B cell (primary cell): ENCODE data around the gene PPP1R12A. TPM values are rescaled to one million over a fixed set of nuclear protein-coding genes. Genes with fewer than 3 reads are reported as not detected.
A peak's percentile ranks its signal among the peaks of the same experiment; 100 is the strongest.

Experiments used
- ATAC-seq: fragments of 200-7000 bp; cut with Tn5 transposase; one replicate; pipeline ENCODE4 v1.10.0; 2021; ENCODE audit warnings: low read depth, mild to moderate bottlenecking, moderate number of reproducible peaks, moderate library complexity
- CTCF ChIA-PET: fragments of 350-600 bp; sonication (Branson Sonifier 250); formaldehyde crosslinking; loops from one replicate; lab custom pipeline; 2021; ENCODE audit warnings: antibody characterized with exemption, inconsistent platforms; lab: Charles Lee
- POLR2A ChIA-PET: fragments of 350-600 bp; sonication (Branson Sonifier 250); formaldehyde crosslinking; loops from one replicate; lab custom pipeline; 2021; ENCODE audit warnings: antibody characterized with exemption; lab: Charles Lee
- DNase-seq: peaks from one replicate; pipeline ENCODE4 v3.0.0; 2013
- H2AFZ ChIP-seq: 2 replicates; pipeline ENCODE4 v1.6.1; 2012; ENCODE audit warnings: mild to moderate bottlenecking, low read depth, low read length; ENCODE audit not compliant: insufficient read depth, poor library complexity, severe bottlenecking
- H3K27ac ChIP-seq, 2 donors: 1 replicate in 1 of 2; 2 replicates in 1 of 2; pipeline ENCODE4 v1.5.1; 2012 to 2013; ENCODE audit warnings: low read length in 2 of 2, mild to moderate bottlenecking in 2 of 2, moderate library complexity in 1 of 2
- H3K27me3 ChIP-seq, 4 experiments: fragments of 200-600 bp in 1 of 4; sonication (generic) in 1 of 4; replicated peaks in 1 of 4; 1 replicate in 2 of 4; 2 replicates in 2 of 4; pipeline versions ENCODE4 v1.6.1 to v1.7.0; 2013 to 2016; ENCODE audit warnings: low read length in 3 of 4, mild to moderate bottlenecking in 2 of 4, mixed read lengths in 1 of 4, moderate library complexity in 1 of 4; ENCODE audit not compliant: insufficient read depth in 4 of 4, control insufficient read depth in 3 of 4; ENCODE audit errors: control extremely low read depth in 1 of 4
- H3K36me3 ChIP-seq, 2 experiments: replicated peaks in 1 of 2; 1 replicate in 1 of 2; 2 replicates in 1 of 2; pipeline versions ENCODE4 v1.6.1 to v1.7.1; 2013; ENCODE audit warnings: low read length in 1 of 2; ENCODE audit not compliant: insufficient read depth in 2 of 2, control insufficient read depth in 1 of 2; ENCODE audit errors: control extremely low read depth in 1 of 2, extremely low read depth in 1 of 2
- H3K4me1 ChIP-seq, 2 donors: fragments of 200-600 bp in 1 of 2; sonication (generic) in 1 of 2; 1 replicate in 1 of 2; 2 replicates in 1 of 2; pipeline versions ENCODE4 v1.5.1 to v1.6.1; 2013 to 2017; ENCODE audit warnings: low read length in 2 of 2; ENCODE audit not compliant: control insufficient read depth in 2 of 2, insufficient read depth in 2 of 2
- H3K4me2 ChIP-seq: replicated peaks from 2 replicates; pipeline ENCODE3; 2012; ENCODE audit warnings: mild to moderate bottlenecking, low read depth, low read length; ENCODE audit not compliant: poor library complexity, severe bottlenecking
- H3K4me3 ChIP-seq, 5 experiments: fragments of 200-600 bp in 1 of 5; sonication (generic) in 1 of 5; 1 replicate in 3 of 5; 2 replicates in 2 of 5; pipeline versions ENCODE4 v1.5.1 to v1.7.0; 2011 to 2016; ENCODE audit warnings: low read length in 4 of 5, mild to moderate bottlenecking in 4 of 5, low read depth in 2 of 5, control low read depth in 1 of 5, moderate library complexity in 1 of 5; ENCODE audit not compliant: insufficient read depth in 1 of 5; ENCODE audit errors: control extremely low read depth in 1 of 5, extremely low read depth in 1 of 5
- H3K79me2 ChIP-seq: fragments of 200-600 bp; sonication (generic); one replicate; pipeline ENCODE4 v1.6.0; 2016; ENCODE audit warnings: low read length; ENCODE audit not compliant: control insufficient read depth, insufficient read depth
- H3K9ac ChIP-seq: fragments of 200-600 bp; sonication (generic); 2 replicates; pipeline ENCODE4 v1.6.1; 2017; ENCODE audit warnings: mild to moderate bottlenecking, low read length, moderate library complexity
- H3K9me3 ChIP-seq, 3 donors: one replicate each; pipeline versions ENCODE4 v1.6.1 to v1.7.1; 2013; ENCODE audit warnings: low read length in 2 of 3; ENCODE audit not compliant: control insufficient read depth in 2 of 3, insufficient read depth in 1 of 3; ENCODE audit errors: control extremely low read depth in 1 of 3
- H4K20me1 ChIP-seq: 2 replicates; pipeline ENCODE4 v1.6.0; 2012; ENCODE audit warnings: mild to moderate bottlenecking, low read length; ENCODE audit not compliant: insufficient read depth, control insufficient read depth, poor library complexity, severe bottlenecking
- H3K27ac Mint-ChIP-seq: one replicate; pipeline ENCODE4 v1.8.0; 2021; ENCODE audit warnings: mixed read lengths
- H3K27me3 Mint-ChIP-seq: one replicate; pipeline ENCODE4 v1.8.0; 2021; ENCODE audit warnings: mixed read lengths
- H3K4me1 Mint-ChIP-seq: one replicate; pipeline ENCODE4 v1.8.0; 2021; ENCODE audit warnings: mixed read lengths
- H3K4me3 Mint-ChIP-seq: one replicate; pipeline ENCODE4 v1.8.0; 2021; ENCODE audit warnings: mixed read lengths
- H3K9me3 Mint-ChIP-seq: one replicate; pipeline ENCODE4 v1.8.0; 2022; ENCODE audit warnings: mixed read lengths; ENCODE audit not compliant: insufficient read depth
- CTCF ChIP-seq: fragments of 200-600 bp; IDR thresholded peaks from one replicate; pipeline ENCODE4 v1.8.0; 2022; ENCODE audit warnings: antibody characterized with exemption, mild to moderate bottlenecking
- EZH2 ChIP-seq: IDR thresholded peaks from 2 replicates; pipeline ENCODE4 v1.6.1; 2012; ENCODE audit warnings: borderline replicate concordance, low read depth, mild to moderate bottlenecking, moderate library complexity, low read length; ENCODE audit not compliant: insufficient read depth, poor library complexity, severe bottlenecking
- WGBS: methylation state at CpG from one replicate; pipeline ENCODE4 v1.1.5; 2013; ENCODE audit warnings: missing lambda C conversion rate; ENCODE audit not compliant: insufficient coverage; 5-methylcytosine and 5-hydroxymethylcytosine counted together
- intact Hi-C: fragments of 100-400 bp; cut with micrococcal nuclease; formaldehyde crosslinking; loops from one replicate; pipeline ENCODE4 v1.10.0; 2022
- polyA plus RNA-seq: library from polyadenylated mRNA; depleted of rRNA; stranded (reverse); fragments of >200 nt; gene quantifications from 2 replicates; pipeline ENCODE4 v1.2.3, GENCODE V29; 2012
- total RNA-seq, 2 donors: library from RNA; stranded (reverse); fragments of 120-200 nt in 1 of 2; gene quantifications; 1 replicate in 1 of 2; 2 replicates in 1 of 2; pipeline versions ENCODE4 v1.2.3 to v1.2.4, GENCODE V29; 2013 to 2022

The PPP1R12A gene
- total and polyA plus RNA-seq, 2 donors (not counting 1 experiment from before 2014, with no cell fraction given) = 18.3 to 110 TPM

DNA sequence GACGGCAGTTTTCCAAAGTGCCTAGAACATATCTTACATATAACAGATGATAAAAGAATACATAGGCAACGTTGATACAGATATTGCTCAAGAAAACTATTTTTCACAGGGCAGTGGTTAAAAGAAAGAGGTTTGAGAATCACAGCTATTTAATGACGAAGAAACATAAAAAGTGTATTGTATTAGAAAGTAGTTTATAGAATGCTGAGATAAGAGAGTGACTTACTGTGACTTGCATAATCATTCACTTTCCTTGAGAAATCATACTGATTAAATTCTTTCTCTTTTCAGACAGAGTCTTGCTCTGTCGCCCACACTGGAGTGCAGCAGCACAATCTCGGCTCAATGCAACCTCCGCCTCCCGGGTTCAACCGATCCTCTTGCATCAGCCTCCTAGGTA is 57.7 kb downstream of the PPP1R12A start:
- H4K20me1 ChIP-seq = peaks cover 46% of the 10 kb centered on the region
- no peak overlapping the region for H3K4me2 ChIP-seq
- peaks cover 87% of the 10 kb centered on the region for H3K79me2 ChIP-seq
- ChIA-PET CTCF (no interaction called here), POLR2A (no interaction called here)
- DNase-seq = no peak
- intact Hi-C loops = no loop called here
- H3K4me3 ChIP-seq = no peak overlapping the region
- Mint-ChIP-seq H3K4me1 (peaks cover 75% of the 10 kb centered on the region), H3K27me3 (no peaks in the 10 kb centered on the region), H3K4me3 (no peak overlapping the region), H3K27ac (no peak overlapping the region), H3K9me3 (no peaks in the 10 kb centered on the region)
- peaks cover 0 to 3% of the 10 kb centered on the region in 2 experiments for H3K36me3 ChIP-seq
- H3K27ac ChIP-seq = no peak overlapping the region
- ATAC-seq = no peak
- WGBS = 94% methylated on average over 5 of the region's 8 CpGs
- no peak for TF ChIP-seq CTCF
- no peak for TF ChIP-seq EZH2
- peaks cover 0 to 3% (median 0%) of the 10 kb centered on the region in 3 donors for H3K9me3 ChIP-seq
- no peak overlapping the region for H2AFZ ChIP-seq
- H3K9ac ChIP-seq = no peak overlapping the region
- no peaks in the 10 kb centered on the region for H3K27me3 ChIP-seq
- peaks cover 15 to 16% of the 10 kb centered on the region in 2 donors for H3K4me1 ChIP-seq

DNA sequence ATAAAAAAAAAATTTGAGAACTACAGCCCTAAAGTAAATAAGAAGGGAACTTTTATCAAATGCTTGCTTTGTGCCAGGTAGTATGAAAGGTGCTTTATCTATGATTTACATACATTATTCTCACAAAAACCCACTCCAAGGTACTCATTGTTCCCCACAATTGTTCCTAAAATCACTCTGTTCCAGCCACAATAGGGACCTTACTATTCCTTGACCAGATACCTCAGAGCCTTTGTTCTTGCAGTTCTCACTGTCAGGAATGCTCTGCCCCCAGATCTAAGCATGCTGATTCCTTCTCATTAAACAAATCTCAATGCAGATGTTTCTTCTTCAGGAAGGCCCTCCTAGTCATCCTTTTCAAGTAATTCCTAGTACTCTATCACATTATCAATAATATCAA is 60.2 kb downstream of the PPP1R12A start:
- CTCF ChIA-PET = no interaction called here
- TF ChIP-seq CTCF = no peak
- TF ChIP-seq EZH2 = no peak
- H3K4me1 Mint-ChIP-seq = peaks cover 62% of the 10 kb centered on the region

More for the DNA sequence above, 60.2 kb downstream of the PPP1R12A start:
- intact Hi-C loops = no loop called here
- peaks cover 5 to 15% of the 10 kb centered on the region in 2 experiments for H3K36me3 ChIP-seq
- Mint-ChIP-seq H3K4me3 (no peak overlapping the region), H3K27ac (peak overlapping the region; percentile 13), H3K9me3 (no peaks in the 10 kb centered on the region), H3K27me3 (no peaks in the 10 kb centered on the region)
- ATAC-seq (no peak), DNase-seq (no peak)
- H3K79me2 ChIP-seq = peaks cover 82% of the 10 kb centered on the region
- H3K27ac ChIP-seq = no peak overlapping the region
- H4K20me1 ChIP-seq = peaks cover 23% of the 10 kb centered on the region
- H3K27me3 ChIP-seq = no peaks in the 10 kb centered on the region
- H3K9me3 ChIP-seq = peaks cover 0 to 3% (median 0%) of the 10 kb centered on the region in 3 donors
- no peak overlapping the region for H3K4me3 ChIP-seq
- peaks cover 7 to 8% of the 10 kb centered on the region in 2 donors for H3K4me1 ChIP-seq
- no peak overlapping the region for H3K4me2 ChIP-seq
- H2AFZ ChIP-seq = no peak overlapping the region
- H3K9ac ChIP-seq = no peak overlapping the region
- POLR2A ChIA-PET = no interaction called here
